Nucleus accumbens (tissue), 56 donors: ENCODE results near the gene ZNF593.

Source experiments
- DNase-seq, 56 donors: peaks; one replicate each; lab custom pipeline; 2025; lab: John Stamatoyannopoulos, UW

Gene ZNF593

GRCh38 chr1:26191739-26192138 is 22.0 kb downstream of the ZNF593 start:
- no peak for DNase-seq

- DNase-seq, result no peak
These were observed 26.1 kb downstream of the ZNF593 start for GRCh38 chr1:26195805-26196204.

- no peak for DNase-seq
These were observed 27.6 kb downstream of the ZNF593 start for GRCh38 chr1:26197301-26197700.

- no peak for DNase-seq
These were observed 28.1 kb downstream of the ZNF593 start for GRCh38 chr1:26197813-26198212.

- DNase-seq, result no peak
These were observed 30.7 kb downstream of the ZNF593 start for GRCh38 chr1:26200413-26200812.

GRCh38 chr1:26203642-26204318 is 34.1 kb downstream of the ZNF593 start:
- no peak for DNase-seq

GRCh38 chr1:26210147-26210870 is 40.6 kb downstream of the ZNF593 start:
- no peak for DNase-seq

- no peak for DNase-seq
These were observed 43.0 kb downstream of the ZNF593 start for GRCh38 chr1:26212726-26213125.

GRCh38 chr1:26213335-26213905 is 43.7 kb downstream of the ZNF593 start:
- no peak for DNase-seq

GRCh38 chr1:26215246-26215645 is 45.5 kb downstream of the ZNF593 start:
- DNase-seq, result no peak

- no peak for DNase-seq
These were observed 49.3 kb downstream of the ZNF593 start for GRCh38 chr1:26218906-26219494.
